HepG2 (cell line): ENCODE results near the gene ARHGEF39. TPM values are rescaled to one million over a fixed set of nuclear protein-coding genes. Genes with fewer than 3 reads are reported as not detected.

ENCODE experiments used
- ATAC-seq: fragments of 200-7000 bp; cut with Tn5 transposase; 3 replicates; pipeline ENCODE4 v1.9.1; 2020; ENCODE audit warnings: mild to moderate bottlenecking, moderate library complexity
- BruUV-seq: library from RNA; stranded (reverse); fragments of 400-500 nt; replicated peaks from 2 replicates; lab custom pipeline; 2021; lab: Mats Ljungman, UMichigan
- CTCF ChIA-PET: fragments of 300-600 bp; formaldehyde crosslinking; extraction: SDS; loops from one replicate; lab custom pipeline; 2021; ENCODE audit warnings: low total read pairs, inconsistent platforms, low intra/inter-chr PET ratio; lab: Yijun Ruan, JAX
- POLR2A ChIA-PET: fragments of 350-600 bp; sonication (Branson Sonifier 250); formaldehyde crosslinking; loops from one replicate; lab custom pipeline; 2020; ENCODE audit warnings: antibody characterized with exemption, inconsistent platforms; lab: Yijun Ruan, JAX
- DNase-seq: peaks from one replicate; pipeline ENCODE4 v3.0.0-alpha.2; 2015; ENCODE audit warnings: low spot score
- FAIRE-seq: peaks from 3 replicates; lab custom pipeline; 2011; peaks lifted over from hg19 to GRCh38; lab: Jason Lieb, UNC
- H2AFZ ChIP-seq: one replicate; pipeline ENCODE4 v1.6.1; 2011; ENCODE audit warnings: low read length, inconsistent platforms
- H3K27ac ChIP-seq: fragments of 300-600 bp; 3 replicates; pipeline ENCODE4 v1.8.0; 2011; ENCODE audit warnings: mixed run types, mild to moderate bottlenecking, mixed read lengths, low read length, inconsistent platforms; ENCODE audit not compliant: insufficient read depth; ENCODE audit errors: extremely low read length
- H3K27me3 ChIP-seq, 2 experiments: fragments of 200-600 bp in 1 of 2; 2 replicates in 1 of 2; 3 replicates in 1 of 2; pipeline versions ENCODE4 v1.6.0 to v1.8.0; 2011; ENCODE audit warnings: low read length in 2 of 2, mild to moderate bottlenecking in 2 of 2, moderate library complexity in 2 of 2, inconsistent platforms in 1 of 2; ENCODE audit not compliant: insufficient read depth in 2 of 2, control insufficient read depth in 1 of 2
- H3K36me3 ChIP-seq, 2 experiments: fragments of 200-600 bp in 1 of 2; replicated peaks in 1 of 2; 2 replicates in 1 of 2; 3 replicates in 1 of 2; pipeline versions ENCODE4 v1.5.1 to v1.8.0; 2011; ENCODE audit warnings: low read length in 2 of 2, inconsistent platforms in 1 of 2; ENCODE audit not compliant: insufficient read depth in 2 of 2, control insufficient read depth in 1 of 2
- H3K4me1 ChIP-seq: 2 replicates; pipeline ENCODE4 v1.5.1; 2012; ENCODE audit warnings: low read length, inconsistent platforms; ENCODE audit not compliant: insufficient read depth
- H3K4me2 ChIP-seq: 2 replicates; pipeline ENCODE4 v1.6.0; 2011; ENCODE audit warnings: low read depth, low read length, inconsistent platforms
- H3K4me3 ChIP-seq, 3 experiments: fragments of 200-600 bp in 1 of 3; sonication (generic), shearing (Covaris generic) in 1 of 3; replicated peaks in 1 of 3; 2 replicates each; pipeline ENCODE4 v1.5.1; 2011 to 2016; ENCODE audit warnings: low read length in 3 of 3, inconsistent platforms in 2 of 3, low read depth in 2 of 3, mild to moderate bottlenecking in 2 of 3, control low read depth in 1 of 3, mixed read lengths in 1 of 3; ENCODE audit not compliant: insufficient read depth in 1 of 3
- H3K79me2 ChIP-seq: one replicate; pipeline ENCODE4 v1.6.1; 2011; ENCODE audit warnings: low read length, inconsistent platforms; ENCODE audit not compliant: insufficient read depth
- H3K9ac ChIP-seq: 2 replicates; pipeline ENCODE4 v1.6.0; 2011; ENCODE audit warnings: mild to moderate bottlenecking, low read depth, low read length, inconsistent platforms; ENCODE audit not compliant: insufficient read depth
- H3K9me3 ChIP-seq: 2 replicates; pipeline ENCODE4 v1.5.1; 2012; ENCODE audit warnings: mild to moderate bottlenecking, low read length
- H4K20me1 ChIP-seq: 2 replicates; pipeline ENCODE4 v1.6.0; 2011; ENCODE audit warnings: inconsistent platforms, mild to moderate bottlenecking, low read length, moderate library complexity; ENCODE audit not compliant: insufficient read depth
- FOSL1 ChIP-seq: sonication (generic); formaldehyde crosslinking; IDR thresholded peaks from 2 replicates; pipeline ENCODE4 v1.9.0; 2021; ENCODE audit warnings: missing genetic modification reagents, borderline replicate concordance
- FOXJ3 ChIP-seq: sonication (generic); formaldehyde crosslinking; IDR thresholded peaks from 2 replicates; pipeline ENCODE4 v1.4.0; 2020; ENCODE audit warnings: missing genetic modification reagents, mild to moderate bottlenecking, borderline replicate concordance
- GATAD2A ChIP-seq: IDR thresholded peaks from 2 replicates; pipeline ENCODE4 v1.6.1; 2016
- HNF4A ChIP-seq: sonication (generic); formaldehyde crosslinking; IDR thresholded peaks from 2 replicates; pipeline ENCODE4 v1.4.0; 2020; ENCODE audit warnings: missing genetic modification reagents
- HOXA3 ChIP-seq: sonication (generic); formaldehyde crosslinking; IDR thresholded peaks from 2 replicates; pipeline ENCODE4 v1.5.0; 2020; ENCODE audit warnings: missing genetic modification reagents
- KMT2B ChIP-seq: IDR thresholded peaks from 2 replicates; pipeline ENCODE4 v1.6.1; 2016; ENCODE audit warnings: missing genetic modification reagents, missing compliant biosample characterization
- MAFK ChIP-seq, 2 experiments: IDR thresholded peaks in 1 of 2; conservative IDR thresholded peaks in 1 of 2; 2 replicates each; pipeline ENCODE4 v1.6.1; 2011; ENCODE audit warnings: improper control_type of control experiment in 2 of 2, low read length in 2 of 2
- MATR3 ChIP-seq: sonication (generic); formaldehyde crosslinking; IDR thresholded peaks from 2 replicates; pipeline ENCODE4 v1.4.0; 2020; ENCODE audit warnings: missing genetic modification reagents
- MTF1 ChIP-seq: sonication (generic); formaldehyde crosslinking; IDR thresholded peaks from 2 replicates; pipeline ENCODE4 v1.5.0; 2020; ENCODE audit warnings: missing genetic modification reagents
- SNRNP70 ChIP-seq: fragments of 200-400 bp; formaldehyde crosslinking; IDR thresholded peaks from 2 replicates; pipeline ENCODE4 v1.6.1; 2017; ENCODE audit warnings: mild to moderate bottlenecking, low read depth, low read length, moderate library complexity
- SRY ChIP-seq: sonication (generic); formaldehyde crosslinking; IDR thresholded peaks from 2 replicates; pipeline ENCODE4 v1.8.0; 2022; ENCODE audit warnings: mild to moderate bottlenecking, missing genetic modification reagents
- ZBTB38 ChIP-seq: sonication (generic); formaldehyde crosslinking; IDR thresholded peaks from 2 replicates; pipeline ENCODE4 v1.5.1; 2020; ENCODE audit warnings: mild to moderate bottlenecking, missing genetic modification reagents
- ZNF234 ChIP-seq: sonication (generic); formaldehyde crosslinking; conservative IDR thresholded peaks from 2 replicates; pipeline ENCODE4 v1.5.1; 2020; ENCODE audit warnings: mild to moderate bottlenecking, missing genetic modification reagents
- ZNF350 ChIP-seq: sonication (generic); formaldehyde crosslinking; IDR thresholded peaks from 2 replicates; pipeline ENCODE4 v1.4.0; 2020; ENCODE audit warnings: mild to moderate bottlenecking, low read depth, missing genetic modification reagents, borderline replicate concordance
- ZNF605 ChIP-seq: sonication (generic); formaldehyde crosslinking; IDR thresholded peaks from 2 replicates; pipeline ENCODE4 v1.8.0; 2022; ENCODE audit warnings: mild to moderate bottlenecking, missing genetic modification reagents
- ZNF724P ChIP-seq: sonication (generic); formaldehyde crosslinking; IDR thresholded peaks from 2 replicates; pipeline ENCODE4 v1.8.0; 2022; ENCODE audit warnings: missing genetic modification reagents, borderline replicate concordance
- ZNF891 ChIP-seq: sonication (generic); formaldehyde crosslinking; IDR thresholded peaks from 2 replicates; pipeline ENCODE4 v1.5.0; 2020; ENCODE audit warnings: mild to moderate bottlenecking, missing genetic modification reagents
- WGBS: methylation state at CpG from one replicate; pipeline ENCODE4 v1.1.6; 2017; ENCODE audit warnings: low lambda C conversion rate; 5-methylcytosine and 5-hydroxymethylcytosine counted together
- in situ Hi-C: cut with HindIII; loops from 2 replicates; pipeline ENCODE4 v1.10.0; 2017; ENCODE audit warnings: low pct_unique_long_range_greater_than_20kb; ENCODE audit not compliant: extremely low pct_ligation_motif_present
- intact Hi-C: fragments of 100-400 bp; cut with micrococcal nuclease; formaldehyde crosslinking; loops from one replicate; pipeline ENCODE4 v1.10.0; 2022; ENCODE audit not compliant: unreplicated experiment
- polyA plus RNA-seq, 8 experiments: library from polyadenylated mRNA; depleted of rRNA in 3 of 8; stranded (reverse) in 7 of 8; unstranded in 1 of 8; fragments of >200 nt; fragmentation: Illumina TruSeq in 4 of 8; extraction: Trizol in 4 of 8; gene quantifications; 2 replicates each; pipeline versions ENCODE4 v1.2.1 to v1.2.3, GENCODE V29; 2011 to 2016; ENCODE audit warnings: low read depth in 4 of 8, missing spikeins in 1 of 8, mixed read lengths in 1 of 8; ENCODE audit not compliant: insufficient read depth in 1 of 8
- total RNA-seq, 5 experiments: library from RNA; depleted of rRNA; stranded (reverse); fragments of >200 nt; fragmentation: Illumina TruSeq; extraction: Trizol; gene quantifications; 2 replicates each; pipeline ENCODE4 v1.2.3, GENCODE V29; 2016; ENCODE audit warnings: low read depth in 1 of 5
- TF ChIP-seq, protein P1 (sequence below): sonication (generic); formaldehyde crosslinking; conservative IDR thresholded peaks from 2 replicates; pipeline ENCODE4 v1.8.0; 2022; ENCODE audit warnings: low read depth, missing genetic modification reagents
- TF ChIP-seq, protein P2 (sequence below): sonication (generic); formaldehyde crosslinking; IDR thresholded peaks from 2 replicates; pipeline ENCODE4 v1.8.0; 2022; ENCODE audit warnings: mild to moderate bottlenecking, missing genetic modification reagents; ENCODE audit not compliant: insufficient replicate concordance

ARHGEF39 gene
- total and polyA plus RNA-seq, 2 of the 13 experiments (the other 11 are each of a cell fraction or from before 2014, with no cell fraction given): 11.2 to 12.3 TPM

DNA sequence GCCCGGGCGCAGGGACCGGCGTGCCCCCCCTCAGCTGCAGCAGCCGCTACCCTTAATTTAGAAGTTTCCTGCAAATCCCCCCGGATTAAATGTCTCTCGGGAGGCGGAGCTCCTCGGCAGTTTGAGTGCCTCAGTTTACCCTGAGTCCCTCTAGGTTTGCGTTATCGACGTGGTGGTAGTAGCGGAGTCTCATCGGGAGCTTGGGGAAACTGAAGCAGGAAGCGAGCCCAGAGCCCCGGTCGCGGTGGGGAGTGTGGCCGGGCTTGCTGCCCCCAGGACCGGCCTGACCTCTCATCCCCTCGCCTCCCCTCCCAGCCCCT lies 25.3 kb upstream of the ARHGEF39 start (continued):
- TF ChIP-seq, protein P1, sequence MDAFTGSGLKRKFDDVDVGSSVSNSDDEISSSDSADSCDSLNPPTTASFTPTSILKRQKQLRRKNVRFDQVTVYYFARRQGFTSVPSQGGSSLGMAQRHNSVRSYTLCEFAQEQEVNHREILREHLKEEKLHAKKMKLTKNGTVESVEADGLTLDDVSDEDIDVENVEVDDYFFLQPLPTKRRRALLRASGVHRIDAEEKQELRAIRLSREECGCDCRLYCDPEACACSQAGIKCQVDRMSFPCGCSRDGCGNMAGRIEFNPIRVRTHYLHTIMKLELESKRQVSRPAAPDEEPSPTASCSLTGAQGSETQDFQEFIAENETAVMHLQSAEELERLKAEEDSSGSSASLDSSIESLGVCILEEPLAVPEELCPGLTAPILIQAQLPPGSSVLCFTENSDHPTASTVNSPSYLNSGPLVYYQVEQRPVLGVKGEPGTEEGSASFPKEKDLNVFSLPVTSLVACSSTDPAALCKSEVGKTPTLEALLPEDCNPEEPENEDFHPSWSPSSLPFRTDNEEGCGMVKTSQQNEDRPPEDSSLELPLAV: no peak
- TF ChIP-seq HNF4A (CRISPR knock-in tag) (no peak), SRY (peak; percentile 68; the same call in 1 of the 2 replicates), MAFK (conservative IDR thresholded peaks at IDR 0.05 in 1 of 2, IDR thresholded peaks at IDR 0.05 in 1 of 2; ENCODE audit: low read length in 2 of 2) (no peak), ZNF724P (CRISPR knock-in tag) (no peak), ZBTB38 (CRISPR knock-in tag) (peak; percentile 27; the same call in 1 of the 2 replicates)

DNA sequence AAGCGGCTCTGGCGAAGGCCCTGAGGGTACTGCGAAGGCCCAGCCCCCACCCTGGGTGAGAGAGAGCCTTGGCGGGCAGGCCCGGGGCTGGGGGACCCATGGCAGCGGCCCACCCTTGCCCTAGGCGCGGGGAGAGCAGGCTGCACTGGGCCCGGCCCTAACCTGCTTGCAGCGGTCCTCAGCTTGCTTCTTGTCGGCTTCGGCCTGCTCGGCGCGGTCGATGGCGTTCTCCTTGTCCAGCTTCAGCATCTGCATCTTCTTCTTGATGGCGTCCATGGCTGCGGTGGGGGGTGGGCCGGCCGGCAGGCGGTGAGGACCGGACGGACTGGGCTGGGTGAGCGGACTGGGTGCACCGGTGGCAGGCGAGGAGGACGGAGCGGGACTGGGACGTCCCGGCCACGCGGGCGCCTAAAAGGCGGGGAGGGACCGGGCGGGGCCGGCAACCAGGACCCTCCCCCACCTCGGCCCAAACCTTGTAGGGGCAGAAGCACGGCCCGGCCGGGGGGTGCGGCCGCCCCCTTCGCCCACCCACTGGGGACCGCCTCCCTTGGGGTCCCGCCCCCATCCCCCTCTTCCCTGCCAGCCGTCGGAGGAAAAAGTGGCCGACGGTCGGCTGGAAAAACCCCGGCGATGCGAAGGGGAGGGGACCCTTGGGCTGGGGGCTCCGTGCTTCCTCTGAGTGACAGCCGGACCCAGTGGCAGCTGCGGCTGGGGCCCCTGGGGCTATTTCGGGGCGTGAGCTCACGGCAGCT lies 24.7 kb upstream of the ARHGEF39 start, which contains the start of gene TPM2:
Gene TPM2 (minus strand): TSS at position 384 of the 752 bp plus-strand sequence. CDS start 108 bp downstream, at position 276.
- ChIA-PET POLR2A (interaction anchor here (0.9 to 6.1 kb wide), 11 partner anchors 15 to 139 kb away, joined by 3 to 68 read pairs (median 9); partner anchors contain the start of genes ARHGEF39, CA9, CCDC107 and CREB3), CTCF (no interaction called here)
- intact Hi-C loops (loop anchor here (10.0 kb wide), 1 partner anchor 45 kb away; no protein-coding TSS in a partner anchor), in situ Hi-C loops (no loop called here)
- no peak for FAIRE-seq
- Histone ChIP-seq H3K27ac (no peak within 1 kb of the TSS), H3K4me3 (peak within 1 kb of the TSS; percentile 75 to 84 (median 81); a peak in 5 of 6 replicates), H3K36me3 (no peaks in the 10 kb centered on the region), H2AFZ (no peak within 1 kb of the TSS), H3K79me2 (no peaks in the 10 kb centered on the region), H3K27me3 (no peaks in the 10 kb centered on the region), H4K20me1 (no peaks in the 10 kb centered on the region), H3K4me1 (peaks cover 64% of the 10 kb centered on the region), H3K4me2 (peak within 1 kb of the TSS; percentile 90), H3K9ac (peak within 1 kb of the TSS; percentile 68), H3K9me3 (no peaks in the 10 kb centered on the region)
- DNase-seq: no peak
- no TSS peak for BruUV-seq
- ATAC-seq: peak; percentile 2; the same call in 1 of the 3 replicates
- 93% methylated on average over 43 of the region's 61 CpGs for WGBS
- TF ChIP-seq, protein P1: no peak
- TF ChIP-seq KMT2B (no peak), ZNF891 (CRISPR knock-in tag) (no peak), HOXA3 (0 out of 2 replicates have a peak, but pooled peaks have one; percentile 14), GATAD2A (CRISPR knock-in tag) (no peak), MATR3 (CRISPR knock-in tag) (no peak), FOSL1 (CRISPR knock-in tag) (no peak), ZBTB38 (CRISPR knock-in tag) (peak; percentile 61), ZNF605 (CRISPR knock-in tag) (no peak), MTF1 (CRISPR knock-in tag) (no peak), SNRNP70 (no peak), FOXJ3 (CRISPR knock-in tag) (no peak), ZNF350 (no peak), ZNF234 (CRISPR knock-in tag) (no peak)
- TF ChIP-seq, protein P2, sequence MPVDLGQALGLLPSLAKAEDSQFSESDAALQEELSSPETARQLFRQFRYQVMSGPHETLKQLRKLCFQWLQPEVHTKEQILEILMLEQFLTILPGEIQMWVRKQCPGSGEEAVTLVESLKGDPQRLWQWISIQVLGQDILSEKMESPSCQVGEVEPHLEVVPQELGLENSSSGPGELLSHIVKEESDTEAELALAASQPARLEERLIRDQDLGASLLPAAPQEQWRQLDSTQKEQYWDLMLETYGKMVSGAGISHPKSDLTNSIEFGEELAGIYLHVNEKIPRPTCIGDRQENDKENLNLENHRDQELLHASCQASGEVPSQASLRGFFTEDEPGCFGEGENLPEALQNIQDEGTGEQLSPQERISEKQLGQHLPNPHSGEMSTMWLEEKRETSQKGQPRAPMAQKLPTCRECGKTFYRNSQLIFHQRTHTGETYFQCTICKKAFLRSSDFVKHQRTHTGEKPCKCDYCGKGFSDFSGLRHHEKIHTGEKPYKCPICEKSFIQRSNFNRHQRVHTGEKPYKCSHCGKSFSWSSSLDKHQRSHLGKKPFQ (CRISPR knock-in tag): no peak
